Tibial nerve (tissue), 3 donors: ENCODE data around the gene TK1.

Source experiments
- EP300 ChIP-seq, 2 donors: sonication (generic); formaldehyde crosslinking; IDR thresholded peaks; one replicate each; pipeline ENCODE4 v1.6.1; 2017; ENCODE audit warnings: antibody characterized with exemption in 2 of 2, mild to moderate bottlenecking in 1 of 2
- POLR2A ChIP-seq, 2 donors: fragments of 450-650 bp; IDR thresholded peaks; one replicate each; pipeline ENCODE4 v1.6.1; 2017; ENCODE audit warnings: antibody characterized with exemption in 2 of 2, mild to moderate bottlenecking in 2 of 2, moderate library complexity in 2 of 2

DNA sequence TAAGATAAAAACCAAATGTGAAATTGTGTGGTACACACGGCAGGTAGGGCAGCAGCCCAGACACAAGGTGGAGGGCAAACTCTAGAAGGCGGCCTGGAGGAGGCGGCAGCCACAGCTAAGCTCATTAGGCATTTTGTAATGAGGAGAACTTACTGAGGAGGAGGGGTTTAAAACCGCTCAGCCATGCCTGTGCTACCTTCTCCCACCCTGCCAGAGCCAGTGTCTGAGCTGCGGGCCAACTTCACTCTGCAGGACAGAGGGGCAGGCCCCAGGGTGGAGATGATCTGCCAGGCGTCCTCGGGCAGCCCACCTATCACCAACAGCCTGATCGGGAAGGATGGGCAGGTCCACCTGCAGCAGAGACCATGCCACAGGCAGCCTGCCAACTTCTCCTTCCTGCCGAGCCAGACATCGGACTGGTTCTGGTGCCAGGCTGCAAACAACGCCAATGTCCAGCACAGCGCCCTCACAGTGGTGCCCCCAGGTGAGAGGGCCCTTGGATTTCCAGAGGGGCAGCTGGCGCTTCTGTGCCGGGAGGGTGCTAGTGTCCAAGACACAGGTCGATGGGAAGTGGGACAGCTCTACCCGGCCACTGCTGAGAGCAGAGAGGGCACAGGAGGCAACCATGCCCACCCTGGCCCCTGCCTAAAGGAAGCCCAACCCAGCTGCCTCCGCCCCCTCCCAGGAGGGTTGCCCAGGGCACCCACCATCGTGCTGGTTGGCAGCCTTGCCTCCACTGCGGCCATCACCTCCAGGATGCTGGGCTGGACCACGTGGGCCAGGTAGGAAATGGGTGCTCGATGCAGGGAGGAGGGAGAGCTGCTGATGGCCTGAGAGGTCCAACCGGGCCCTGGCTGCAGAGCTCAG, 22.7 kb downstream of the TK1 start:
- no peak for TF ChIP-seq EP300 (IDR thresholded peaks at IDR 0.05)
- TF ChIP-seq POLR2A (IDR thresholded peaks at IDR 0.05) = no peak
